Umbilical cord (tissue), 2 donors: ENCODE results near the gene ADGRV1. TPM values are rescaled to one million over a fixed set of nuclear protein-coding genes. Genes with fewer than 3 reads are reported as not detected.
A peak's percentile ranks its signal among the peaks of the same experiment; 100 is the strongest.

Source experiments
- DNase-seq: peaks from one replicate; pipeline ENCODE4 v3.0.0-alpha.2; 2015; ENCODE audit warnings: low spot score
- total RNA-seq: library from RNA; depleted of rRNA; stranded (reverse); fragments of >200 nt; gene quantifications from one replicate; pipeline ENCODE4 v1.2.3, GENCODE V29; 2014; ENCODE audit warnings: low replicate concordance; ENCODE audit not compliant: insufficient read depth

ADGRV1 gene
- total RNA-seq, 1 donor from 2014 or later, result 15.4 TPM

GRCh38 chr5:91194824-91195381, 636.3 kb downstream of the ADGRV1 start:
- no peak for DNase-seq

DNA sequence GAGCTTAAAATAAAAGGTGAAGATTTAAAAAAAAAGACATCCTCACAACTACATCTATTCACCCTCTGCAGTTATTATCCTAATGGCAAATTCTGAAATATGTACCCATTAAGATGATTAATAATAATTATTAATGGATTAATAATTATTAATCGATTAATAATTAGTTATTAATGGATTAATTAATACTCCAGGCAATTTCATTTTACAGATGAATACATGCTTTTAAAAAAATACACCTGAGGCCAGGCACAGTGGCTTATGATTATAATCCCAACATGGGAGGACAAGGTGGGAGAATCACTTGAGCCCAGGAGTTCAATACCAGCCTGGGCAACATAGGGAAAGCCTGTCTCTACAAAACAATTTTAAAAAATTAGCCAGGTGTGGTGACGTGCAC, 642.1 kb downstream of the ADGRV1 start:
- no peak for DNase-seq

DNA sequence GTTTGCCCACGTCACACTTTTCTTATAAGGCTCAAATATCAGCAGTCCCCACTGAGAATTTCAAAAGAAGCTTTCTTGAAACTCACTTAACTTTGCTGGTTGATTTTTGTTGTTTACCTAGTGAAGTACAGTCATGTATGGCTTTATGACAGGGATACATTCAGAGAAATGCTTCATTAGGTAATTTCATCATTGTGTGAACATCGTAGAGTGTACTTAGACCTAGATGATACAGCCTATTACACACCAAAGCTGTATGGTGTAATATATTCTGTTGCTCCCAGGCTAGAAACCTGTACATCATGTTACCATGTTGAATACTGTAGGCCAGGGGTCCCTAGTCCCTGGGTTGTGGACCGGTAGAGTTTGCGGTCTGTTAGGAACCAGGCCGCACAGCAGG, 647.5 kb downstream of the ADGRV1 start:
- no peak for DNase-seq

DNA sequence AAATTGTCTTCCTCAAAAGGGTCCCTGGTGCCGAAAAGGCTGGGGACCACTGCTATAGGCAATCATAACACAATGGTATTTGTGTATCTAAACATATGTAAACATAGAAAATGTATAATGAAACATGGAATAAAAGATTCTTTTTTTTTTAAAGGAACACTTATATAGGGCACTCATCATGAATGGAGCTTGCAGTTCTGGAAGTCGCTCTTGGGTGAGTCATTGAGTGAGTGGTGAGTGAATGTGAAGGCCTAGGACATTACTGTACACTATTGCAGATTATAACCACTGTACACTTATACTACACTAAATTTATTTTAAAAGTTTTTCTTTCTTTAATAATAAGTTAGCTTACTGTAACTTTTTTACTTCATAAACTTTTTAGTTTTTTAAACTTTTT, 648.1 kb downstream of the ADGRV1 start:
- no peak for DNase-seq

DNA sequence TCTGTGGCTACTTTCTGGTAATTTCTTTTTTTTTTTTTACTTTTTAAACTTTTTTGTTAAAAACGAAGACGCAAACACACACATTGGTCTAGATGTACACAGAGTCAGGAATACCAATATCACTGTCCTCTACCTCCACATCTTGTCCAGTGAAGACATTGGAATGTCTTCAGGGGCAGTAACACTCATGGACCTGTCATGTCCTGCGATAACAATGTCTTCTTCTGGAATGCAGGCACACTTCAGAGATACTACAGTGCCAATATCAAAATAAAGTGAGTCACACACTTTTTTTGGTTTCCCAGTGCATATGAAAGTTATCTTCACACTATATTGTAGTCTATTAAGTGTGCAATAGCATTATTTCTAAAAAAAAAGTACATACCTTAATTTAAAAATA, 648.7 kb downstream of the ADGRV1 start:
- no peak for DNase-seq

GRCh38 chr5:91211997-91212713, 653.6 kb downstream of the ADGRV1 start:
- peak; percentile 49 for DNase-seq

DNA sequence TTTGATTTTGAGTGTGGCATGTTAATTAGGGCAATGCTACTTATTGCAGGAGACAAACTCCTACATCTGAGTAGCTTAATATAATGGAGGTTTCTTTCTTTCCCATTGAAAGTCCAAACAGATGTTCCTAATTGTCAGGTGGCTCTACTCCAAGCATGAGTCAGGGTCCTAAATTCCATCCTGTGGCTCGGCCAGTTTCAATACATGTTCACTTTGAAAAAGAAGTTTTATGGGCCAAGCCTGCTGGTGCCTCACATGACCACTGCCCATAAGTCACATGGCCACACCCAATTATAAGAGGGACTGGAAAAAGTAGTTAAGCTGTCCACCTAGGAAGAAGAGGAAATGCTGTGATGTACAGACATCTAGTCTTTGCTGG, 654.1 kb downstream of the ADGRV1 start:
- peak; percentile 90 for DNase-seq

Other genes starting within 250 kb of the ADGRV1 start
- 10.4 TPM for gene CETN3, start 149.0 kb upstream of the ADGRV1 start, total RNA-seq
- gene MBLAC2, start 84.0 kb upstream of the ADGRV1 start, total RNA-seq, result 9.4 TPM
- gene POLR3G, start 83.9 kb upstream of the ADGRV1 start, total RNA-seq, result 2.9 TPM
- gene LYSMD3, start 29.2 kb upstream of the ADGRV1 start, total RNA-seq, result 25.5 TPM